Upper lobe of right lung (tissue), 1 donor: Measurements from ENCODE around the gene FOXO6. TPM values are rescaled to one million over a fixed set of nuclear protein-coding genes. Genes with fewer than 3 reads are reported as not detected.

ENCODE experiments used
- ATAC-seq: fragments of 200-7000 bp; cut with Tn5 transposase; one replicate; pipeline ENCODE4 v1.9.1; 2020; ENCODE audit warnings: mild to moderate bottlenecking, moderate library complexity
- DNase-seq: peaks from one replicate; pipeline ENCODE4 v3.0.0-alpha.2; 2020
- H3K27ac ChIP-seq: fragments of 200-600 bp; one replicate; pipeline ENCODE4 v1.8.0; 2022
- H3K27me3 ChIP-seq: fragments of 200-600 bp; one replicate; pipeline ENCODE4 v1.8.0; 2022; ENCODE audit warnings: mild to moderate bottlenecking
- H3K36me3 ChIP-seq: fragments of 200-600 bp; one replicate; pipeline ENCODE4 v1.8.0; 2022
- H3K4me1 ChIP-seq: fragments of 200-600 bp; one replicate; pipeline ENCODE4 v1.8.0; 2022
- H3K4me3 ChIP-seq: fragments of 200-600 bp; one replicate; pipeline ENCODE4 v1.8.0; 2022; ENCODE audit warnings: mild to moderate bottlenecking
- H3K9me3 ChIP-seq: fragments of 200-600 bp; one replicate; pipeline ENCODE4 v1.8.0; 2022
- intact Hi-C: fragments of 100-400 bp; cut with DNase I; formaldehyde crosslinking; loops from one replicate; pipeline ENCODE4 v1.11.0; 2022
- total RNA-seq: library from RNA; stranded (reverse); fragmentation: NEBNext Ultra II Directional; extraction: Animal tissue kit (Norgen Biotek cat#: 25700); gene quantifications from one replicate; pipeline ENCODE4 v1.2.1, GENCODE V29; 2021
- TF ChIP-seq, protein P1 (sequence below): fragments of 200-600 bp; IDR thresholded peaks from one replicate; pipeline ENCODE4 v1.8.0; 2022; ENCODE audit warnings: antibody characterized with exemption
- donor health status: DM: no; HTN: yes; CAD: no; lungs with severe emphysema.

The FOXO6 gene
- total RNA-seq, 1 donor from 2014 or later, result 0.43 TPM

DNA sequence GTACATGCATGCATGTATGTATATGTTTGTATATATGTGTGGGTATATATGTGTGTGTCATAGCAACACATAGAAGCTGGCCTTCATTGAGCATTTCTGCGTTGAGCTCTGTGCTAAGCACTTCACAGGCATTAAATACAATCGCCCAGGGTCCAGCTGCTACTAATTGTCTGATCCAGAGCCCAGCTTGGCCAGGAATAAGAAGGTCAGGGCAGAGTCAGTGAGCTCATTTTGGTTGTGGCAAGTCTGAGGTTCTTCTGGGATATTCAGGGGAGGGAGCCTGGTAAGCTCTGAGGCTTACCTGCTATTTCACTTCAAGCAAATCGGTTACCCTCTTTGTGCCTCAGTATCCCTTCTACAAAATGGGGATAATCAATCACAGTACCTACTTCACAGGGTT, 59.6 kb downstream of the FOXO6 start:
- intact Hi-C loops, result no loop called here
- no peak overlapping the region for H3K4me3 ChIP-seq
- DNase-seq (no peak), ATAC-seq (no peak)
- no peaks in the 10 kb centered on the region for H3K36me3 ChIP-seq
- no peaks in the 10 kb centered on the region for H3K27me3 ChIP-seq
- H3K9me3 ChIP-seq, result no peaks in the 10 kb centered on the region
- no peak overlapping the region for H3K27ac ChIP-seq
- TF ChIP-seq, protein P1, sequence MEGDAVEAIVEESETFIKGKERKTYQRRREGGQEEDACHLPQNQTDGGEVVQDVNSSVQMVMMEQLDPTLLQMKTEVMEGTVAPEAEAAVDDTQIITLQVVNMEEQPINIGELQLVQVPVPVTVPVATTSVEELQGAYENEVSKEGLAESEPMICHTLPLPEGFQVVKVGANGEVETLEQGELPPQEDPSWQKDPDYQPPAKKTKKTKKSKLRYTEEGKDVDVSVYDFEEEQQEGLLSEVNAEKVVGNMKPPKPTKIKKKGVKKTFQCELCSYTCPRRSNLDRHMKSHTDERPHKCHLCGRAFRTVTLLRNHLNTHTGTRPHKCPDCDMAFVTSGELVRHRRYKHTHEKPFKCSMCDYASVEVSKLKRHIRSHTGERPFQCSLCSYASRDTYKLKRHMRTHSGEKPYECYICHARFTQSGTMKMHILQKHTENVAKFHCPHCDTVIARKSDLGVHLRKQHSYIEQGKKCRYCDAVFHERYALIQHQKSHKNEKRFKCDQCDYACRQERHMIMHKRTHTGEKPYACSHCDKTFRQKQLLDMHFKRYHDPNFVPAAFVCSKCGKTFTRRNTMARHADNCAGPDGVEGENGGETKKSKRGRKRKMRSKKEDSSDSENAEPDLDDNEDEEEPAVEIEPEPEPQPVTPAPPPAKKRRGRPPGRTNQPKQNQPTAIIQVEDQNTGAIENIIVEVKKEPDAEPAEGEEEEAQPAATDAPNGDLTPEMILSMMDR, result no peak
- peaks cover 11% of the 10 kb centered on the region for H3K4me1 ChIP-seq

DNA sequence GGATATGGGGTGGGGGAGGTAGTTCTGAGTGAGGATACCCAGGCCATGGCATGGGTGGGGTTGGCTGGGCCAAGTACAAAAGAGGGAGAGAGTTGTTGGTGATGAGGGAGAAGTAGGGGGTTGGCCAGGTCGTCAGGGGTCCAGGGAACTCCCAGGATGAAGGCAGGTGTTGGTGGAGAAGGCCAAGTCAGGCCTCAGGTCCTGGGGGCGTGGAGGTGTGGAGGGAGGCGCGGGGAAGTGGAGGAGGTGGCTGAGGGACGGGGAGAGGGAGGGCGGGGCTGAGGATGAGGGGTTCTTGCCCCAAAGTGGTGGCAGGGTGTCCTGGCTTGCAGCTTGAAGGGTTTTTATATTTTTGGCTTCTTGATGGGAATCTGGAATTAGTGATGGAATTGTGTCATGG, 61.1 kb downstream of the FOXO6 start:
- no peak overlapping the region for H3K4me3 ChIP-seq
- H3K9me3 ChIP-seq, result no peaks in the 10 kb centered on the region
- DNase-seq (no peak), ATAC-seq (no peak)
- TF ChIP-seq, protein P1, result no peak
- peaks cover 11% of the 10 kb centered on the region for H3K4me1 ChIP-seq
- intact Hi-C loops, result no loop called here
- H3K36me3 ChIP-seq, result no peaks in the 10 kb centered on the region
- H3K27ac ChIP-seq, result no peak overlapping the region
- no peaks in the 10 kb centered on the region for H3K27me3 ChIP-seq

DNA sequence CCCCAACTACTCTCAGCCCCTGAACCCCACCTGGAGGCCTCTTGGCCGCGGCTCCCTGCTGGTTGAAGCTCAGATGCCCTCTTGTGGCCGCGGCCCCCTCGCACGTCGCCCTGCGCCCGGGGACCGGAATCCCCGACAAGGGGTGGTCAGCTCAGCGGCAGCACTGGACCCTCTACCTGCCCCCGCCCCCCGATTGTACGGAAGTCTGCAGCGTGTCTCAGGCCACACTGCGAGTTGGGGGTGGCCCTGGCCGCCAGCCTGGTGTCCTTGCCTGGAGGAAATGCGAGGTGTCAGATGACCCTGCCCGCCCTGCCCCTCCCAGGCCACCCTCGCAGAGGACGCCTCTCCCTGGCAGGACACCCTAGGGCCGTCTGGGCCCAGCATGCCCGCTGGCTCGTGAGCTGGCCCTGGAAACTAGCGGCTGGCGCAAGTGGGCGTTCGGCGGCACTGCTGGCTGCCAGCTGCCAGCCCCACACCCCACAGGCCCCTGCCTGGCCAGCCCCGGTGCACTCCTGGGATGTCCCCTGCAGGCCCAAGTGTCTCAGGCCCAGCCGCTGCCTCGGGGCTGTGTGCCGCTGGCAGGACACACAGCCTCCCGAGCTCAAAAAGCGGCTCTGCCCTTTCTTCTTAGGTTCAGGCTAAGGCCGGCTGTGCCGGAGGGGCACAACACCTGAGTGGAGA, 62.4 kb downstream of the FOXO6 start:
- intact Hi-C loops, result no loop called here
- peak; percentile 59 for ATAC-seq
- Histone ChIP-seq H3K9me3 (no peaks in the 10 kb centered on the region), H3K27me3 (no peaks in the 10 kb centered on the region), H3K4me1 (peaks cover 7% of the 10 kb centered on the region), H3K27ac (no peak overlapping the region), H3K36me3 (no peaks in the 10 kb centered on the region), H3K4me3 (no peak overlapping the region)
- DNase-seq, result peak; percentile 75
- TF ChIP-seq, protein P1, result peak; percentile 18

DNA sequence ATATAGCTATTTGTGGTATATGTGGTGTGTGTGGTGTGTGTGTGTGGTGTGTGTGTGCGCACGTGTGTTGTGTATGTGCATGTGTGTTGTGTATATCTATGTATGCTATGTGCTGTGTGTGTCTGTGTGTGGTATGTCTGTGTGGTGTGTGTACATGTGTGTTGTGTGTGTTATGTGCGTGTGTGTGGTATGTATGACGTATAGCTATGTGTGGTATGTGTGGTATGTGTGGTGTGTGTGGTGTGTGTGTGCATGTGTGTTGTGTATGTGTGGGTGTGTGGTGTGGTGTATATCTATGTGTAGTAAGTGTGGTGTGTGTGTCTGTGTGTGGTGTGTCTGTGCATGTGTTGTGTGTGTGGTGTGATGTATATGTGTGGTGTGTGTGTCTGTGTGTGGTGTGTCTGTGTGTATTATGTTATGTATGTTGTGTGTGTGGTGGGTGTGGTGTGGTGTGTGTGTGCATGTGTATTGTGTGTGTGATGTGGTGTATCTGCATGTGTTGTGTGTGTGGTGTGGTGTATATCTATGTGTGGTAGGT, 63.4 kb downstream of the FOXO6 start:
- DNase-seq (no peak), ATAC-seq (no peak)
- Histone ChIP-seq H3K4me1 (no peaks in the 10 kb centered on the region), H3K27me3 (no peaks in the 10 kb centered on the region), H3K4me3 (no peak overlapping the region), H3K36me3 (no peaks in the 10 kb centered on the region), H3K27ac (no peak overlapping the region), H3K9me3 (no peaks in the 10 kb centered on the region)
- intact Hi-C loops, result no loop called here
- TF ChIP-seq, protein P1, result no peak

DNA sequence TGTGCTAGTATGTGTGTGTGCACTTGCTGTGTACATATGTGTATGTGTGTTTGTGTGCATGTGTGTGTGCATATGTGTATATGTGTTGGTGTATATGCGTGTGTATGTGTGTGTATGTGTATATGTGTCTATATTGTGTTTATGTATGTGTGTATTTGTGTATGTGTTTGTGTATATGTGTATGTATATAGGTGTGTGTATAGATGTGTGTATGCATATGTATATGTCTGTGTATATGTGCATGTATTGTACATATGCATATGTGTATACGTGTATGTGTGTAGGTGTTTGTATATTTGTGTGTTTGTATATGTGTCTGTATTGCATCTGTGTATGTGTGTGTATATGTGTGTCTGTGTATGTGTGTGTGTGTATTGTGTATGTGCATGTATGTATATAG, 64.1 kb downstream of the FOXO6 start:
- H3K4me1 ChIP-seq, result no peaks in the 10 kb centered on the region
- no peak for ATAC-seq

More for the DNA sequence above, 64.1 kb downstream of the FOXO6 start:
- Histone ChIP-seq H3K36me3 (no peaks in the 10 kb centered on the region), H3K4me3 (no peak overlapping the region), H3K27me3 (no peaks in the 10 kb centered on the region), H3K9me3 (no peaks in the 10 kb centered on the region), H3K27ac (no peak overlapping the region)
- DNase-seq, result no peak
- TF ChIP-seq, protein P1, result no peak
- intact Hi-C loops, result no loop called here
